GM19035 (cell line): ENCODE results near the gene COPG2.
"Not testable (repeated sequence)": the region's sequence is repeated elsewhere in the genome, so short reads cannot be mapped to it uniquely, and the experiment has no call there.

ENCODE experiments used
- ATAC-seq: cut with Tn5 transposase; IDR thresholded peaks from one replicate; pipeline ENCODE4 v1.9.1; 2021; ENCODE audit not compliant: unreplicated experiment

The COPG2 gene

DNA sequence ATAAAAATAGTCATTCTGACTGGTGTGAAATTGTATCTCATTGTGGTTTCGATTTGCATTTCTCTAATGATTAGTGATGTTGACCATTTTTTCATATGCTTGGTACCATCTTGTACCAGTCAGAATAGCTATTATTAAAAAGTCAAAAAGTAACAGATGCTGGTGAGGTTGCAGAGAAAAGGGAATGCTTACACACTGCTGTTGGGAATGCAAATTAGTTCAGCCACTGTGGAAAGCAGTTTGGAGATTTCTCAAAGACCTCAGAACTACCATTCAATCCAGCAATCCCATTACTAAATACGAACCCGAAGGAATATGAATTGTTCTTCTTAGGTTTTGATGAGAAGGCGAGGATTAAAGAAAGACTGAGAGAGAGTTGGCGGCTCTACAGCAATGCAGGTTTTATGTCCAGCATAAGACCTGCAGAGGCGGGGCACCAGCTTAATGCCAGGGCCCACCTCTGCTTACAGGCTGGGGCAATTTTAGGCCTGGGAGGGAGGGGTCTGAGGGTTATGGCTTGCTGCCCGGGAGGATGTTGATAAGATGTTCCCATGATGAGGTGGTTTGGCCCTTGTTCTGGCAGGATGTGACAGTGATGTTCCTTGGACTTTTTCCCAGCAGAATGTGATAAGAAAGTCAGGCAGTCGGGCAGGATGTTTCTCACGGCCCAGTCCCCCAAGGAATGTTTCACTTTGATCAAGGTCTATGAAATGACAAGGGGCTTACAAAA is 102.2 kb downstream of the COPG2 start:
- no peak for ATAC-seq

DNA sequence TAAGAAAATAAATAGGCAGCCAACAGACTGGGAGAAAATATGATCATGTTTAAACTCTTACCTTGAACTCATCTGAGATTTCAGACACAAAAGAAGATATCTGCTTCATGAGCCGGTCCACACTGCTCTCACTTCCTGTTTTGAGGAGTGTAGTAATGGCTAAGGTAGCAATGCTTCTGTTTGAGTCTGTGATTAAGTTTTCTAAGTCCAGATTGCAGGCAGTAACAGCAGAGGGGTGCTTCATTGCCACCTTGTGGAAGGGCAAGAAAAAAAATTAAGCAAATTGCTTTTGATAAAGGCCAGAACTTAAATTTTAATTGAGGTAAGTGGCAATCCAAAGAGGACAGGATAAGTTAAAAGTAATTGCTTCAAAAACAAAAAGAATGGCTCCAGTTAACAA is 107.6 kb downstream of the COPG2 start:
- ATAC-seq, result peak; percentile 82

DNA sequence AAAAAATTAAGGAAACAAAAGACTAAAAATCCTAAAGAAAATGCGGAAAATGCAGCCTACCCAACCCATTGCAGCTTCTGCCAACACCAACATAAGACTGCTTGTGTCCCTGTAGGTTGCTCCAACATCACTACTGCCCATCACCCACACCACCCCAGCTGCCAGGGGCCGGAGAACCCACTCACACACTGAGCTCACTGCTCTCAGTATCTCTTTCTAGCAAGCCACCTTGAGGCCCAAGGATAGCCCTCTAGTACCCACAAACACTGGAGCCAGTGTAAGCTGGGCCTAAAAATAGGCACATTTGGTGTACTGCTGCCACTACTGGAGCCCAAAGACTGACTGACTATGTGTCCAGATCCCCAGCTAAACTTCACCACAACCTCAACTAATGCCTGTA is 109.4 kb downstream of the COPG2 start:
- no peak for ATAC-seq

- ATAC-seq, result no peak
Observed at GRCh38 chr7:130554481-130554880, 114.1 kb downstream of the COPG2 start.

- ATAC-seq, result no peak
Observed at GRCh38 chr7:130553398-130554029, 115.0 kb downstream of the COPG2 start.

DNA sequence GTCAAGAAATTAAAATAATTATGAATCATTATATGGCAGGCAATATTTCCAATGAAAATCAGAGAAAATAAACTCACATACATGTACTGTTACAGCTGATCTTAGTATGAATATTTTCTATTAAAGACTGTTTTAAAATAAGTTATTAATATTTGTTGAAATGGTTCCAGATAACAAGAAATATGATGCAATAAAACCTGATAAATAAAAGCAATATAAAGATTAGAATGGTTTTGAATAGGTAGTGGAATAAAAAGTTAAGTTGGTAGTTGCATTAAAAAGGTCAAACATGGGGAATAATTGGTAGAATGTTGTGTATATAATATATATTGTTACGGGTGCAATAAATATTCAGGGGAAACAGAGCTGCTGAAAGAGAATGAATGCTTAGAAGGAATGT is 124.2 kb downstream of the COPG2 start:
- ATAC-seq, result no peak

DNA sequence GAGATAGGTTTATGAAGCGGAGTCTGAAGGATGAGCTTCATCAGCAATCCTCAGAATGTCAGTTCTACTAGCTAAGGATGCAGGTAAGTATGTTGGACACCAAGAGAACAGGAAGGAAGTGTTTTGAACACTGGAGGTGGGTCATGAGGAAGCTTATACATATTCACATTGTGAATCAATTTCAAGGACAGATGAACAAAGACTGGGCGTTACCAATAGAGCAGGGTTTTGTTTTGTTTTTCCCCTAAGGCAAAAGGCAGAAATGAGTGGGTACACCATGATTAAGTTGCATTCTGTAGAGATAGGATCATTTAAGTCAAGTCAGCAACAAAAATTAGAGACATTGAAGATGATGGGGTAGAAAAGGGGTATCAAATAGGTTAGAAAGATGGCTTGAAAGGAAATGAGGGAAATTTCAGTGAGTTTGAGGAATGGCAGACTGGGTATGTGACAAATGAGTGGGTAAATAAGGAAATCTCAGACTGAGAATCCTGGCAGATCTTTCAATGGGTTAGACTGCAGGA is 125.0 kb downstream of the COPG2 start:
- no peak for ATAC-seq

- ATAC-seq, result not testable (repeated sequence)
Observed at GRCh38 chr7:130542297-130542696, 126.3 kb downstream of the COPG2 start.

GRCh38 chr7:130541287-130541686 is 127.3 kb downstream of the COPG2 start:
- ATAC-seq, result not testable (repeated sequence)

DNA sequence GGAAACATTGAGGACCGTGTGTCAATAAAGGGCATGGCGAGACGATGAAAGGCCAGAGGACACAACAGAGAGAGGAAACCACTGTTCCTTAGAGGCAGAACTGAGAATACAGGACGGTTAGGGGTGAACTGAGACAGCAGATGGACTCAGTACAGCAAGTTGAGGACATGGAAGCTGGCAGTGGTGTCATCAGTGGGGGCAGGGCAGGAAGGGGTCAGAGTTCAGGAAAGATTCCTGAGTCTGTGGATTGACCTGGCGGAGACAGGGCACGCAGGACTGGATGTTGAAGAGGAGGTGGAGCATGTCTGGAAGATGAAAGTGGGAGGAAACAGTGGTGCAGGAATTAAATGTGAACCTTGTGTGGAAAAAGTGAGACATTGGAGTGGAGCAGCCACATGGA is 130.7 kb downstream of the COPG2 start:
- not testable (repeated sequence) for ATAC-seq

DNA sequence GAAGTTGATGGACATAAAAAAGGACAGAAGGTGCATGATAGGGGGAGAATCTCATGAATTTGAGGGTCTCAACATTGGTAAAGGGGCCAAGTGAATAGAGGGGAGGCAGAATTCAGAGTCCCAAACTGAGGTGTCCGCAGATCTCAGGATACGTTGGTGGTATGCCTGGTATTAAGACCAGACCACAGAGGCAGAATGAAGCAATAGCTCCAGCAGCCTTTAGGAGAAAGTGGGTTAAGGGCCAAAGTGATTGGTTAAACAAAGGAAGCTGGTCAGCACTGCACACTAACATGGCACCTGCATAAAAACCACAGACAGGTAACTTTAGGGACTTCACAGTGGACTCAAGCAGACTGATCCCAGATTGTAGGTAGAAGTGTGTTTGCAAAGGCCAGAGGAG is 139.1 kb downstream of the COPG2 start:
- no peak for ATAC-seq

DNA sequence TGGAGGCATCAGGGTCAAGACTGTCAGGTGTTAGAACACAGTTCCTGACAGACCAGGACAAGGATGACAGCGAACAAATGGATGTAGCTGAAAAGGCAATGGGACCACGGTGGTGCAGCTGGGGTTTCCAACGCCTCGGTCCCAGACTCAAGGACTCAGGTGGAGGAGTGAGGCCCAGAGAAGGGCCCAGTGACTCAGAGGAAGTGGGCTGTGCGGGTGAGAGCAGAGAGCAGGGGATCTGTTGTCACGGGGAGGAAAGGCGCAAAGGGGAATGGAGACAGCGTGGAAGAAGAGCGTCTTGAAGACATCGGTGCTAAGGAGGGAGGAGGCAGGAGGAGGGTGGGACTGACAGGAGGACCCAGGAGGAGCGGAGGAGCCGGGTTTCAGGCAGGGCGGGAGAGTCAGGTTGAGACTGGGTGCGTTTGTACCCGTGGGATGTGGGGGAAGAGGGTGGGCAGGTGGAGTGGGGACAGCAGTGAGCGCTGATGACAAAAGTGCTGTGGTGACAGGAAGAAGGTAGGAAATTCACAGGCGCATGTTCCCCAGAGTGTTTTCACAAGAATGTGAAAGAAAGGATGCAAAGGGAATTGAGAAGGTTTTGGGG is 140.7 kb downstream of the COPG2 start:
- not testable (repeated sequence) for ATAC-seq

DNA sequence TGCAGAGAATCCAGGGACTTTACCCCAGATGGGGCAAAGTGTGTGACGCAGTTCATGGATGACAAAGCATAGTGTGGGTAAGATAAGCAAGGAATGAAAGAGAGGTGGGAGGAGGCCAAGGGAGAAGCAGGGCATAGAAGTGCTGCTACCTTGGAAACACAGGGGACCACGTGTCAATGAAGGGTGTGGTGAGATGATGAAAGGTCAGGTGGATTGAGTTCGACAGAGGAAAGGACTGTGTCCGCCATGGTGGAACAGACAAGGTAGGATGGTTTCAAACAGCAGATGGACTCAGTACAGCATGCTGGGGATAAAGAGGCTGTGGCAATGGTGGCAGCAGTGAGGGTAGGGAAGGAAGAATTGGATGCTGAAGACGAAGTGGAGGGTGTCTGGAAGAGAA is 143.9 kb downstream of the COPG2 start:
- ATAC-seq, result no peak

GRCh38 chr7:130523519-130524125 is 144.9 kb downstream of the COPG2 start:
- ATAC-seq, result not testable (repeated sequence)

DNA sequence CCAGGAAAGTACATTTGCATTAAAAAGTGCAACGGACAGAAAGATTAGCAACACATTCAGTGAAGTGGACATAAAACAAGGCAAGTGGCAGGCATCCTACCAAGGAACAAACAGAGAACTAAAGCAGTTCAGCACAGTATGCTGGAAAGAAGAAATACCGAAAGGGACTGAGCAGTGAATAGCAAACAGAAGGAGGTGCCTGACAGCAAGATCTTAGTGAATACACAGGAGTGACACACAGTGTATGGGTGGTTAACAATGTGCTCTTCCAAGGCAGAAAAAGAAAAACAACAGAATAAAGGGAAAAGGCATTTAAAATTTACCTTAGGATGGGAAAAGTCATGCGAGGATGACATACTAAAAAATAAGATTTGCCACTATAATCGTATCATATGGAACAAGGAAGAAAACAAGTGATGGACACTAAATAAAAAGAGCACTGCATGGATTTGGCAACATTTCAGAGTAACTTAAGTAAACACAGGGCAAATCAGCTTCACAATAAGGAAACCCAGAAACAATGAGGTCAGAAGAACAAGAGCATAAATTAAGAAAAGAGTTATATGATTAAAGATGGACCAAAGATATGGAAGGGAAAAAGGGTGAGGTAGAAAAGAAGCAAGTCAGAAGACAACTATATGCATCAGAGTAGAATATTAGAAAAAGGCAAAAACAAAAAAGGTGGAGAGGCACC is 147.1 kb downstream of the COPG2 start:
- no peak for ATAC-seq

GRCh38 chr7:130515315-130516040 is 153.1 kb downstream of the COPG2 start:
- no peak for ATAC-seq

GRCh38 chr7:130513447-130513846 is 155.1 kb downstream of the COPG2 start:
- no peak for ATAC-seq

- not testable (repeated sequence) for ATAC-seq
Observed at GRCh38 chr7:130512038-130512437, 156.5 kb downstream of the COPG2 start.

DNA sequence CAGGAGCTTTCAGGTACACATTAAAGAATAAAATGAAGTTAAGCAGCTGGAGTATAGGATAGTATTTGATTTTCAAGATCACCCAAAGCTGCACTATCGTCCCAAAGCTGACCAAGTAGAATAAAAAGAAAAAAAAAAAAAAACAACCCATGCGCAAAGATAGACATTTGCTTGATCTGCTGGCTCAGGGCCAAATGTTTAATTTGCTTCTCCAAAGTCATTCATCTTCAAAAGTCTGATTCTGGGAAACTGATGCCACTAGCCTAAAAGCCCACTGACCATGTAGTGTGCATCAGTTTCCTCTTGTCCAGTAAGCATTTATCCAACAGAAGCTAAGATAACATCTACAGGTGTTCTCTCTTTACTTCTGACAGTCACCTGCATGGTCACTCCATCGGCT is 162.2 kb downstream of the COPG2 start:
- ATAC-seq, result no peak

DNA sequence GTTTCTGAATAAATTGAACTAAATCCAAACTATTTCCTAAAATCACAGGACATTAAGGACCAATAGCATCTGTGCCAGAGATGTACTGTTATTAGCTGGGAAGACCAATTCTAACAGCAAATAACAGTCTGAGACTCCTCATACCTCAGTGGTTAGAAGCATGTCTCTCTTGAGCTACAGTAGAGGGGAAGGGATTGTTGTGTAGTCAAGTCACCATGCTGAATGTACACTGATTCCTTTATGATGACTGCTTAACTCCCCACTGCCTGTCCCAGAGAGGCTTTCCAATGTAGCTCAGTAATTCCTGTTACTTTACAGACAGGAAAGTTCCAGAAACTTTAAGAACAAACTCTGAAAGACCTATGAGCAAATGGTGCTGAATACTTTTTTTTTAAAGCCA is 162.8 kb downstream of the COPG2 start:
- no peak for ATAC-seq
